GM13976 (cell line): ENCODE results near the gene GLI3.

Experiments used
- DNase-seq: peaks from one replicate; pipeline ENCODE4 v3.0.0; 2012; ENCODE audit warnings: low spot score
- in situ Hi-C: fragments of 300-500 bp; cut with MboI; formaldehyde crosslinking; loops from one replicate; pipeline ENCODE4 v1.12.0; 2022; ENCODE audit warnings: low sequenced_read_pairs, mixed read lengths, inconsistent platforms; ENCODE audit not compliant: unreplicated experiment
- TF ChIP-seq, protein P1 (sequence below): IDR thresholded peaks from 2 replicates; pipeline ENCODE4 v1.5.1; 2012; ENCODE audit warnings: borderline replicate concordance, mild to moderate bottlenecking; ENCODE audit not compliant: insufficient read depth; ENCODE audit errors: extremely low read depth, missing control alignments, control extremely low read depth

GLI3 gene

DNA sequence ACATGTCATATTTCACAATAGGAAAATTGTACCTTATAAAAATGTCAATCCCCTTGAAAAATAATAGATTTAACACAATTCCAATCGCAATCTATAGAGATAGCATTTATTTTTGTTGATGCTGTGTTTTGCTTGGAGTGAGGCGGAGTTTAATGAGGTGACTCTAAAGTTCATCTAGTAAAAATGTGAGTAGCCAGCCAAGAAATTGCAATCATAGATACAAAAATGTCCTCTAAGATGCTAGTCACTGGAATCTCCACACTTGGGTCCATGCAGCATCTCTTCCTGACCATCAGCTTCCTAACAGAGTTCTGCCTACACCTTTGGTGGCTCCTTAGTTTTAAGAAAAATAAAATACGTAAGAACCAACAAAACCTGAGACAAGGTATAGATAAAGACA, 44.9 kb downstream of the GLI3 start:
- in situ Hi-C loops, result no loop called here
- DNase-seq, result no peak
- TF ChIP-seq, protein P1, sequence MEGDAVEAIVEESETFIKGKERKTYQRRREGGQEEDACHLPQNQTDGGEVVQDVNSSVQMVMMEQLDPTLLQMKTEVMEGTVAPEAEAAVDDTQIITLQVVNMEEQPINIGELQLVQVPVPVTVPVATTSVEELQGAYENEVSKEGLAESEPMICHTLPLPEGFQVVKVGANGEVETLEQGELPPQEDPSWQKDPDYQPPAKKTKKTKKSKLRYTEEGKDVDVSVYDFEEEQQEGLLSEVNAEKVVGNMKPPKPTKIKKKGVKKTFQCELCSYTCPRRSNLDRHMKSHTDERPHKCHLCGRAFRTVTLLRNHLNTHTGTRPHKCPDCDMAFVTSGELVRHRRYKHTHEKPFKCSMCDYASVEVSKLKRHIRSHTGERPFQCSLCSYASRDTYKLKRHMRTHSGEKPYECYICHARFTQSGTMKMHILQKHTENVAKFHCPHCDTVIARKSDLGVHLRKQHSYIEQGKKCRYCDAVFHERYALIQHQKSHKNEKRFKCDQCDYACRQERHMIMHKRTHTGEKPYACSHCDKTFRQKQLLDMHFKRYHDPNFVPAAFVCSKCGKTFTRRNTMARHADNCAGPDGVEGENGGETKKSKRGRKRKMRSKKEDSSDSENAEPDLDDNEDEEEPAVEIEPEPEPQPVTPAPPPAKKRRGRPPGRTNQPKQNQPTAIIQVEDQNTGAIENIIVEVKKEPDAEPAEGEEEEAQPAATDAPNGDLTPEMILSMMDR, result no peak

DNA sequence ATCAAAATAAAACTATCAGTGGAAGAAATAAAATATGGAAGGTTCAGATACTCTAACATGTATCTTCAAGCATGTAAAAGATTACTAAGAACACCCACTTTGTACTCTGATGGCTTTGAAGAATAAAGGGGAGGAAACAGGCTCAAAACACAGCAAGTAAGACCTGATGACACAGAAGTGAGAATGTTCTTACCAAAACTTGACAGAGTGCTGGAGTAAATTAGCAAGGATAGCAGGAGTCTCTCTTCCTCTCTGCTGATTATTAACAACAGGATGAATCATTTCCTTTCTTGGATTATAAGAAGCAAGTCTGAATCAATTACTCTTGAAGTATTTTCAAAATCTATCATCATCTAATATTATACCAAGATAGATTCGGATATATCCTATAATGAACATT, 47.5 kb downstream of the GLI3 start:
- in situ Hi-C loops, result no loop called here
- no peak for DNase-seq
- TF ChIP-seq, protein P1, result no peak

DNA sequence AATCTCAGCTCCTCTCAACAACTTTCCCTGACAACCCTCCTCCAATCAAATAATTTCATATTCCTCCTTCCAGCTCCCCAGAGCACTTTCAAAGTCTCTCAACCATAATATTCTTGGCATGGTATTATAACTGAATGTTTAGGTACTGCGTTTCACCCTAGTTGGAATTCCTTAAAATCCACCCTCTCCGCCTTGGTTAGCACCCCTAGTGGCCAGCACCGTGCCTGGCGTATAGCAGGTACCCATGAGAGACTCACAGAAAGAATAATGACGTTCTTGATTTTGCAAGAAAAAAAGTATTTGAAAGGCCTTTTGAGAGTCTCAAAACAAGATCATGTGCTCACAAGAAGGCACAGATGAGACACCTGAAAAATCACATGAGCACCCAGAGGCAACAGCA, 50.9 kb downstream of the GLI3 start:
- DNase-seq, result no peak
- in situ Hi-C loops, result no loop called here
- TF ChIP-seq, protein P1, result peak; percentile 7

DNA sequence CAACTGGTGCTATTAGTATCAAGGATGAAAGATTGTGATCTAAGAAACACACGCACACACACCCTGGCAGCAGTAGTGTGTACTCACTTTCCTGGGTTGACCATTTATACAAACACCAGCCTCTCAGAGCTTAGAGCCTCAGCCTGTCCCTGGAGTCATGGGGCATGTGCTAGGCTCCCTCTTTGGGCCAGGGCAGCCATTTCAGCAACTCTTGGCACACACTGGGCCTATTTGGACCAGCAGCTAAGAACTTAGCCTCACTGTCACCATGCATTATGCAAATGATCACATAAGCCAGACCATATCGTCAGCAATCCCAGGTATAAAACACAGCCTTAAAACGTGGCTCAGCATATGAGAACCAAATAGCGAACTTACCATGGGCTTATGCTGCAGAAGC, 51.3 kb downstream of the GLI3 start:
- no peak for DNase-seq
- in situ Hi-C loops, result no loop called here
- TF ChIP-seq, protein P1, result no peak

DNA sequence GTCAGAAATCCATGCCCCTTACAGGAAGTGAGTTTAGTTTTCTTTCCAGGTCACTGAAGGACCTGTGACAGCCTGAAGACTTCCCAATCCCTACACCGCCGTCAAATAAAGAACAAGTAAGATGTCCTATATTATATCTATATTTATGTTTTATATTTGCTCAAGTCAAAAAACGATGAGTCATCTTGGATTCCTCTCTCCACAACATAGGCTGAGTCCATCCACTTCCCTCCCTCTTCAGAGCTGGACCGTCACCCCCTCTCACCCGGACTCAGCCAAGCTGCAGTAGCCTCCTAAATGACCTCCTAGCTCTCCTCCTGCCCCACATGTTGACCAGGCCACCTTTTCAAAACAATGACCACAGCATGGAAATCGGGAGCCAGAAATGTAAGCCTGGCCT, 53.5 kb downstream of the GLI3 start:
- no peak for DNase-seq
- TF ChIP-seq, protein P1, result no peak
- in situ Hi-C loops, result no loop called here

DNA sequence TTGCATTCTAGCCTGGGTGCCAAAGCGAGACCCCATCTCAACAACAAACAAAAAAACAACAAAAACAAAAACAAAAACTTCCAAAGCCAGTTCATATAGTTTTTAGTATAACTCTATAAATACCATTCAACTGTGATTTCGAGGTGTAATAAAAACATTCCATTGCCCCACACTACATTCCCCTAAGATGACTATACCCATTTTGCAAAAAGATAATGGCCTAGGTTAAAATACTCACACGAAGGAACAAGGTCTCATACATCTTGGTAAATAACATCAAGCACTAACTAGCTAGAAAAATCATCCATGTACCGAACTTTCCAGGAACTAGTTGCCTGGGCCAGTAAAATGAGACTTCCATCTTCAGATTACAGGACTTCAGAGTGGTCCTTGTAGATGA, 55.4 kb downstream of the GLI3 start:
- no peak for DNase-seq
- TF ChIP-seq, protein P1, result no peak
- in situ Hi-C loops, result no loop called here

DNA sequence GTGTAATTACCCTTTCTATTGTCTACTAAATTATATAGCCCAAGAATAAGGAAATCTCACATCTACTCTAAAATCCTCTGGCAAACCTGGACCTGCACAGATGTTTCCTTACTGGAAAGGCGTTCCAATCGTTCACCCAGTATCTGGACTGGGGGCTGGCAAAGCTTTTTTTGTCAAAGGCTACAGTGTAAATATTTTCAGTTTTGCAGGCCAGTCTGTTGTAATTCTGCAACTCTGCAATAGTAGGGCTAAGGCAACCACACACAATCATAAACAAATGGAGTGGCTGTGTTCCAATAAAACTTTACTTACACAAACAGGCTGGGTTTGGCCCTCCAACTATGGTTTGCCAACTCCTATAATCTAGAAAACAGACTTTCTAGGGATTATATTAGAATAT, 56.2 kb downstream of the GLI3 start:
- no peak for DNase-seq
- TF ChIP-seq, protein P1, result no peak
- in situ Hi-C loops, result no loop called here
